ENCODE measurements around the gene FMNL2.
"Not testable (repeated sequence)": the region's sequence is repeated elsewhere in the genome, so short reads cannot be mapped to it uniquely, and the experiment has no call there.

FMNL2 gene

DNA sequence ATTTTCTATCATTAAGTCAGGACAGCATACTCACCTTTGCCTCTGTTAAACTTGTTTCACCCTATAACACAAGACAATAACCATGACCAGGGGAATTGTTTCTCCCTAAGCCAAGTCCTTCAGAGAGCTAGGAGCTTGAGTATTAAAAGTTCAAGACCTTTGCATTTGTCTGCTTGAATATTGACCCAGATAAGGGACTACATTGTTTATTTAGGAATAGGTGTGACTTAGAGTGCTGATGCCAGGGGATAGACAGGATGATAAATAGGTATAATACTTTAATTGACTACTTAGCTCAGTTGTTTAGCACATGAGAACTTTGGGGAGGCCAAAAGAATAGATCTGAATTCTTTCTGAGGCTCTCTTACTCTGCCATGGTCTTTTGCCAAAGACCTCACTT, 185.8 kb downstream of the FMNL2 start:
- Histone ChIP-seq H3K9ac (ENCODE audit: low read length) (no peak overlapping the region), H3K36me3 (ENCODE audit: insufficient read depth, low read length) (no peaks in the 10 kb centered on the region), H3K4me1 (ENCODE audit: insufficient read depth, low read length, severe bottlenecking) (no peaks in the 10 kb centered on the region), H3K27me3 (ENCODE audit: insufficient read depth, low read length) (no peaks in the 10 kb centered on the region), H3K4me2 (ENCODE audit: low read length) (no peak overlapping the region), H3K79me2 (ENCODE audit: insufficient read depth, low read length) (no peaks in the 10 kb centered on the region), H2AFZ (ENCODE audit: low read length) (no peak overlapping the region), H3K4me3 (ENCODE audit: low read depth, low read length, poor library complexity, severe bottlenecking) (no peak overlapping the region), H3K27ac (ENCODE audit: low read depth, low read length, poor library complexity, severe bottlenecking) (no peak overlapping the region), H4K20me1 (ENCODE audit: insufficient read depth, low read length) (no peaks in the 10 kb centered on the region), H3K9me2 (ENCODE audit: low read depth, low read length) (no peaks in the 10 kb centered on the region), H3F3A (ENCODE audit: insufficient read depth, low read length) (no peaks in the 10 kb centered on the region), H3K9me3 (ENCODE audit: low read length) (no peaks in the 10 kb centered on the region)
- no peak for TF ChIP-seq EZH2 (IDR thresholded peaks at IDR 0.05; ENCODE audit: borderline replicate concordance, low read length)
- TF ChIP-seq, protein P1, sequence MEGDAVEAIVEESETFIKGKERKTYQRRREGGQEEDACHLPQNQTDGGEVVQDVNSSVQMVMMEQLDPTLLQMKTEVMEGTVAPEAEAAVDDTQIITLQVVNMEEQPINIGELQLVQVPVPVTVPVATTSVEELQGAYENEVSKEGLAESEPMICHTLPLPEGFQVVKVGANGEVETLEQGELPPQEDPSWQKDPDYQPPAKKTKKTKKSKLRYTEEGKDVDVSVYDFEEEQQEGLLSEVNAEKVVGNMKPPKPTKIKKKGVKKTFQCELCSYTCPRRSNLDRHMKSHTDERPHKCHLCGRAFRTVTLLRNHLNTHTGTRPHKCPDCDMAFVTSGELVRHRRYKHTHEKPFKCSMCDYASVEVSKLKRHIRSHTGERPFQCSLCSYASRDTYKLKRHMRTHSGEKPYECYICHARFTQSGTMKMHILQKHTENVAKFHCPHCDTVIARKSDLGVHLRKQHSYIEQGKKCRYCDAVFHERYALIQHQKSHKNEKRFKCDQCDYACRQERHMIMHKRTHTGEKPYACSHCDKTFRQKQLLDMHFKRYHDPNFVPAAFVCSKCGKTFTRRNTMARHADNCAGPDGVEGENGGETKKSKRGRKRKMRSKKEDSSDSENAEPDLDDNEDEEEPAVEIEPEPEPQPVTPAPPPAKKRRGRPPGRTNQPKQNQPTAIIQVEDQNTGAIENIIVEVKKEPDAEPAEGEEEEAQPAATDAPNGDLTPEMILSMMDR (IDR thresholded peaks at IDR 0.05; ENCODE audit: low read length) = no peak

DNA sequence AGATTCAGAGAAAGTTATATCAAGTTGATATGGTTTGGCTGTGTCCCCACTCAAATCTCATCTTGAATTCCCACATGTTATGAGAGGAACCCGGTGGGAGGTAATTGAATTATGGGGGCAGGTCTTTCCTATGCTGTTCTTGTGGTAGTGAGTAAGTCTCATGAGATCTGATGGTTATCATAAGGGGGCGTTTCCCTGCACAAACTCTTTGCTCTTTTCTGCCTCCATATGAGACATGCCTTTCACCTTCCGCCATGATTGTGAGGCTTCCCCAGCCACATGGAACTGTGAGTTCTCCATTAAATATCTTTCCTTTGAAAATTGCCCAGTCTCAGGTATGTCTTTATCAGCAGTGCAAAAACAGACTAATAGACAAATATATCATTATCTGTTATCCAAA, 187.5 kb downstream of the FMNL2 start:
- H3K36me3 ChIP-seq (ENCODE audit: insufficient read depth, low read length); H3K4me2 ChIP-seq (ENCODE audit: low read length); H3K27ac ChIP-seq (ENCODE audit: low read depth, low read length, poor library complexity, severe bottlenecking); H3K9ac ChIP-seq (ENCODE audit: low read length); H3K4me3 ChIP-seq (ENCODE audit: low read depth, low read length, poor library complexity, severe bottlenecking); H4K20me1 ChIP-seq (ENCODE audit: insufficient read depth, low read length); H3K9me2 ChIP-seq (ENCODE audit: low read depth, low read length); H3F3A ChIP-seq (ENCODE audit: insufficient read depth, low read length); H3K27me3 ChIP-seq (ENCODE audit: insufficient read depth, low read length); H3K4me1 ChIP-seq (ENCODE audit: insufficient read depth, low read length, severe bottlenecking); H3K79me2 ChIP-seq (ENCODE audit: insufficient read depth, low read length); H2AFZ ChIP-seq (ENCODE audit: low read length); H3K9me3 ChIP-seq (ENCODE audit: low read length): not testable (repeated sequence)

DNA sequence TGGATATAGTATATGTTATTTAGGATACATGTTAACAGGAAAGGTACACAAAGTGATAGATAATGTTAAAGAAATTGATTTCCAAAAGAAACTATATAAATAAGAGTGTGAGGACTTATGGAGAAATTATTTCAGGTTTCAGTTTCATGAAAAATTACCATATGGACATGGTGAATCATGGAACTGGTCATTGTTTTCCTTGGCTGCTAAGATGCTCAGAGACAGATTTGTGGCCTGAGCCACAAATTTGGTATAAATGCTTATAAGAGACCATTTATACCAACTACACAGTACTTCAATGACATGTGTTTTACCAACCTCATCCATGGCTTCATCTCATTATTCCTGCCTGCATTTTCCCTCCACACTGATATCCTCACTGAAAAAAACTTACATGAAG, 188.1 kb downstream of the FMNL2 start:
- Histone ChIP-seq H3K9me3 (ENCODE audit: low read length) (no peaks in the 10 kb centered on the region), H3K9me2 (ENCODE audit: low read depth, low read length) (no peaks in the 10 kb centered on the region), H2AFZ (ENCODE audit: low read length) (no peak overlapping the region), H3K4me1 (ENCODE audit: insufficient read depth, low read length, severe bottlenecking) (no peaks in the 10 kb centered on the region), H3K27me3 (ENCODE audit: insufficient read depth, low read length) (no peaks in the 10 kb centered on the region), H3K9ac (ENCODE audit: low read length) (no peak overlapping the region), H3K79me2 (ENCODE audit: insufficient read depth, low read length) (no peaks in the 10 kb centered on the region), H4K20me1 (ENCODE audit: insufficient read depth, low read length) (no peaks in the 10 kb centered on the region), H3K4me2 (ENCODE audit: low read length) (no peak overlapping the region), H3K4me3 (ENCODE audit: low read depth, low read length, poor library complexity, severe bottlenecking) (no peak overlapping the region), H3F3A (ENCODE audit: insufficient read depth, low read length) (no peaks in the 10 kb centered on the region), H3K36me3 (ENCODE audit: insufficient read depth, low read length) (no peaks in the 10 kb centered on the region), H3K27ac (ENCODE audit: low read depth, low read length, poor library complexity, severe bottlenecking) (no peak overlapping the region)
- no peak for TF ChIP-seq EZH2 (IDR thresholded peaks at IDR 0.05; ENCODE audit: borderline replicate concordance, low read length)
- TF ChIP-seq, protein P1 (IDR thresholded peaks at IDR 0.05; ENCODE audit: low read length) = no peak

DNA sequence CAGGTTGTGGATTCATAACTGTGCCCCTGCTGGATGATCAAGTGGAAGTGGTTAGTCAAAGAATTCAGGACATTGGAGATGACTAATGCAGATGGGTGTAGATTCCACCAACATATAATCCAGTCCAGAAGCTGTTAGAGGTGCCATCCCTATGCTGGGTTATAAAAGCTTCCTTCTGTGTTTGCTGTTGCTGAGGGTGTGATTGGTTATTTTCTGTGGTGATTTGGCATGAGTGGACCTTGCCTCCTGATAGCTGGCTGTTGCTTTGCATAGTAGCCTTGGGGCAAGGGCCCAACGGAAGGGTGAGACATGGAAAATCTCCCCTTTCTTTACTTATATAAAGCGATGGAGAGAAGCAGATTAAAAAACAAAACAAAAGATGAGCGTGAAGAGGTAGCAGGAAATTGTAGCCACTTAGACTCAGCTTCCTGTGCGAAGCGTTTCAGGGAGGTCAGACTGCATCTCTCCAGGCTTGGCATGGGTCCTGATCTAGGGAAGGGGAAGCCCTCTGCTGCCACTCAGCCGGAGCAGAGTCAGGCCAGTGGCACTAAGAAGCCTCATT, 190.4 kb downstream of the FMNL2 start:
- Histone ChIP-seq H3K4me1 (ENCODE audit: insufficient read depth, low read length, severe bottlenecking) (no peaks in the 10 kb centered on the region), H3K79me2 (ENCODE audit: insufficient read depth, low read length) (no peaks in the 10 kb centered on the region), H3K4me2 (ENCODE audit: low read length) (no peak overlapping the region), H3F3A (ENCODE audit: insufficient read depth, low read length) (no peaks in the 10 kb centered on the region), H3K9me3 (ENCODE audit: low read length) (no peaks in the 10 kb centered on the region), H3K4me3 (ENCODE audit: low read depth, low read length, poor library complexity, severe bottlenecking) (no peak overlapping the region), H3K27me3 (ENCODE audit: insufficient read depth, low read length) (no peaks in the 10 kb centered on the region), H2AFZ (ENCODE audit: low read length) (no peak overlapping the region), H3K9me2 (ENCODE audit: low read depth, low read length) (no peaks in the 10 kb centered on the region), H3K36me3 (ENCODE audit: insufficient read depth, low read length) (no peaks in the 10 kb centered on the region), H4K20me1 (ENCODE audit: insufficient read depth, low read length) (no peaks in the 10 kb centered on the region), H3K9ac (ENCODE audit: low read length) (no peak overlapping the region), H3K27ac (ENCODE audit: low read depth, low read length, poor library complexity, severe bottlenecking) (no peak overlapping the region)
- no peak for TF ChIP-seq EZH2 (IDR thresholded peaks at IDR 0.05; ENCODE audit: borderline replicate concordance, low read length)
- TF ChIP-seq, protein P1 (IDR thresholded peaks at IDR 0.05; ENCODE audit: low read length) = no peak
